HG03571 (cell line): Measurements from ENCODE around the gene CREB5.

ENCODE experiments used
- ATAC-seq: cut with Tn5 transposase; IDR thresholded peaks from one replicate; pipeline ENCODE4 v1.9.1; 2021; ENCODE audit not compliant: unreplicated experiment

The CREB5 gene

DNA sequence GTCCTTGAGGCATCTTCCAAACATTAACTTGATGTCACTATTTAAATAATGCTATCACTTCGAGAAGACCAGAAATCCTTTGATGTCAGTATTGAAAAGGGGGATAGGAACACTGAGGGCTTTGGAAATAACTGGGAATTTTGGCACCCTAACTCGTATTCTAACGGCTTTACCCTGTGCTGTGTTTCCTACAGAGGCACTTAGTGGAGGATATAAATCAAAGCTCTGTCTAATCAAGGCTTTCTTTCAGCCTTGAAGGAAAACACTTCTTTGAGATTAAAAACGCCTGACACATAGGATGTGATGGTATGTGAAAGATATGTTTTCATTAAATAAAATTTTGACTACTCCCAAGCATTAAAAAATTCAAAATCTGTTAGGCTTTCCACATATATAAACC is 62.3 kb downstream of the CREB5 start:
- no peak for ATAC-seq

DNA sequence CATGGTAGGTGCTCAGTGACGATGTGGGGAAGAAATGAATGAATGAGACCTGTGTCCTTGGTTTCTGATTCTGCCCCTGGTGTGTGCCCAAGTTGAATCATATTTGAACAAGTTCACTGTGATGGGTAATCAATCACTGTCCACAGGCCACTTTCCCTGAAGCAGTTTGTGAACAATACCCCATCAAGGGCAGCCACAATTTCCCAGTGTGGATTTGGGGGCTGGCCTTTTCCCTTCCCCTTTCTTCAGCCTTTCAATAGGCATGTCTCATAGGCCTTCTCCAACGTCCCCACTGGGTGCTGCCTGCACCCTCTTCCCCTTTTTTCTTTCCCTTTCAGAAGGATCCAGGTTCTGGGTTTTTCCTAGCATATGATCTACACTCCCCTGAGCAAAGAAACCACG is 64.7 kb downstream of the CREB5 start:
- no peak for ATAC-seq

DNA sequence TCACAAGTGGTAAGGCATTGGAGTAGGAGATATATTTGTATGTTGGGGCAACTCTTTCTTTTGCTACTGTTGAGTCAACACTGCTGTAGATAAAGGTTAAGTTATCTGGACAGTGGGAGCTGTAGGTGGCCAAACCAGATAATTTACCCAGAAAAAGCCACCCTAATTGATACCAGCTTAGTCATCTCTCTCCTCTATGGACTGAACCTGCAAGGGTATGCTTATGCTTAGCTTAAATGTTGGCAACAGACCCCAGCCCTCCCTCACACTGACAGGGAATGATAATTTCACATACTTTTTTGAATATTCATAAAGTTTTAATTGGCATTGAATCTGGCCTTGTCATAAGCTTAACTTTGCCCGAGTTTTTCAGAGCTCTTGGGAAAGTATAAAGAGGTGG is 66.3 kb downstream of the CREB5 start:
- no peak for ATAC-seq

- peak; percentile 82 for ATAC-seq
Measured at GRCh38 chr7:28479507-28479947, 67.2 kb downstream of the CREB5 start.

GRCh38 chr7:28480595-28480994 is 68.3 kb downstream of the CREB5 start:
- ATAC-seq: no peak

- ATAC-seq: peak; percentile 66
Measured at GRCh38 chr7:28481091-28481926, 69.0 kb downstream of the CREB5 start.

DNA sequence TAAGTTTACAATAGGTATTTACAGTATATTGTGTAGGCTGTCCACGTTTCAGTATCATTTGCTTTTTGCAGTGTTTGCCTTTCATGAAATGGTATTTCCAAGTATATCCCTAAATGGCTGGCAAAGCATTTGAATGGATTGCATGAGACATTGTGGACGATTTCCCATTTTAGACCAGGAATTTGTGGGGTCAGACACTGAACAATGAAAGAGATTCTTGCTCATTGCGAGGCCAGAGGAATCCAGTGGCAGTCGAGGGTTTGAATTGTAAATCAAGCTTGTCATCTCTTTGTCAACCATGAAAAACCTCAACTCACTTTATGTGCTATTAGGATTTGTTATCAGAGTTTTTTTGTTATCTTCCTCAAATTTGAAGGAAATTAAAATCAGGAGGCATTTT is 70.8 kb downstream of the CREB5 start:
- no peak for ATAC-seq

GRCh38 chr7:28483908-28484605 is 71.7 kb downstream of the CREB5 start:
- ATAC-seq: no peak

DNA sequence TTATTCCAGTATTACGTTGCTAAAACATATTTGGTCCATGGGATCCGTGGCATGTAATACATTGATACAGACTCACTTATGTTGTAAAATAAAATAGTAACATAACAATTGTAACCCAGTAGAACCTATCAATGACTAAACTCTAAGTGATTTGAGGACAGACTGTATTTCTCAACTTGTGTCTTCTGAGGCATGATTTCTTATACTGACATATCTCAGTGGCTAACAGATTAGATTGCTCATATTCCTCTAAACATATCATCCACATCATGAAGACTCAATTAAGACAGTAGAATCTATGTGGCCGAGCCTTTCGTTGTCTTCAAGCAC is 72.3 kb downstream of the CREB5 start:
- no peak for ATAC-seq

GRCh38 chr7:28487487-28487886 is 75.2 kb downstream of the CREB5 start:
- no peak for ATAC-seq

DNA sequence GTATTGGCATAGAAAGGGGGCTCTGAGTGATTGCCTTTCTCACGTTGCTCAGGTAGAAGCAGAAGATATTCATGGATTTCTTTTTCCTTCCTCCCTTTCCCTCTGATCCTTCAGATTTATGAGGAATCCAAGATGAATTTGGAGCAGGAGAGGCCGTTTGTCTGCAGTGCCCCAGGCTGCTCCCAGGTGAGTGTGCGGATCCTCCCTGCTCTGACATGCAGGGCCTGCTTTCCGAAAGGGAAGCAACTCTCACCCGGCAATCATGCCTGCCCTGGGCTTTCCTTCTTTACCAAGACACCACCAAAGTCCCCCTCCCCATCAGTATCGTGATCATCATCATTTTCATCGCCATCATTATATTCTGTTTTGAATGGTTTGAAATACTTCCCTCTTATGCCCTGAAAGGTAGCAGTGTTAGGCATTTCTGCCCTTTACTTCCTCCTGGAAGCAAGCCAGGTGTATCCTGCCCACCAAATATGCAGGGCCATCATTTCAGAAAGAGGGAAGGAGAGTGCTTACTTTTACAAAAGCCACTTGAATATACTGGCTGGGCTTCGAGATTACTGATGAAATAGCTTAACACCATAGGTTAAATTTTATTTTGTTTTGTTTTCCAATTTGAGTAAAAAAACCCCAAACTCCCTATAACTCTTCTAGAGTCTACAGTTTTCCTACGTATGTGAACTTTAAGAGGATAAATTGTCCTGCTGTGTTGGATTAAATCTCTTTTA is 75.9 kb downstream of the CREB5 start:
- no peak for ATAC-seq

DNA sequence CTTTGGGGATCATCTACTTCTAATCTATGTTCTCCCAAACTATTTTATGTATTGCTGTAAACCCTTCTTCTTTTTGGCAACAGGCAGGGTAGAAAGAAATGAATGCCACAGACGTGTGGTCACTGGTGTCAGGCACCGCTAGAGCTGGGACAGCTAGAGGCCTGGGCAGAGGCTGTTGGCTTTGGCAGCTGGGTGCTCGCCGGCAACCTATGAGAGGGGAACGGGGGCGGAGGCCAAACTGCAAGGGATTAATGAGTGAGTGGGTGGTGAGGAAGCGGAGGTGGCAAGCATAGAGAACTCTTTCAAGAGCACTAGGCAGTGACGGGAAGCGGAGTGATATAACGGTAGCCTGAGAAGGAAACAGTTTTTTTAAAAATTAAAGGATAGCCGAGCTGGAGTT is 78.5 kb downstream of the CREB5 start:
- no peak for ATAC-seq

GRCh38 chr7:28493477-28493876 is 81.2 kb downstream of the CREB5 start:
- no peak for ATAC-seq

GRCh38 chr7:28497009-28497408 is 84.7 kb downstream of the CREB5 start:
- no peak for ATAC-seq

DNA sequence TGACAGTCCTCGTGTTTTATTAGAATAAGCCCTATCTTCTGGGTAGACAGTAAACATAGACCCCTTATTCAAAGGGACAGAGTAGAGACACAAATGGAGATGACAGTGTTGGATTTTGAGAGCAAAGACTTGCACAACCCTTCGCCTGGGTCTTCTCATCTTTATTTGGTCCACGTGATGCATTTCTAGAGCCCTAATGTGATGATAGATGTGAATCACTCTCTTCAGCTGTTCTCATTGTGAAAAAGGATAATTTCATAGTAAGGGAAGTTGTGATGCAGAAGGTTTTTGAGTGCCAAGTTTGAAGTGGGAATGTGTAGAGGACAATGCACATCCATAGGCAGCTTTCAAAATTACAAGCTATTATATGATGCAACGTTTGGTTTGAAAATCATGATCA is 86.3 kb downstream of the CREB5 start:
- no peak for ATAC-seq

- no peak for ATAC-seq
Measured at GRCh38 chr7:28500138-28500537, 87.8 kb downstream of the CREB5 start.

DNA sequence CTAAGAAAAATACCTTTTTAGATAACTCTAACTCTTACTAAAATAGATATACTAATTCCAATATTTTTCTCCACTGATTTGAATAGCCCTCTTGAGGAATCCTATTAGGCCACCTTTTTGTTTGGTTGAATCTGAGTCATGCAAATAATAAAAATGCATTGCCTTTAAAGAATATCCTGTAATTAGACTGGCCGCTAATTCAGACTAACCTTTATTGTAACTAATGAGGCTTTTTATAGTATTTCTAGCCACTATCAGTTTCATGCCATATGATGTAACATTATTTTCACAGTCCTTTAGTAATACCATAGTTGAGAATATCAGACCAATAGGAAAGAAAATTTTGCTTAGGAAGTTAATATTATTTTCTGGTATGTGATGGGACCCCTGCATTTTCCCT is 90.1 kb downstream of the CREB5 start:
- ATAC-seq: no peak

- ATAC-seq: no peak
Measured at GRCh38 chr7:28503396-28503795, 91.1 kb downstream of the CREB5 start.

DNA sequence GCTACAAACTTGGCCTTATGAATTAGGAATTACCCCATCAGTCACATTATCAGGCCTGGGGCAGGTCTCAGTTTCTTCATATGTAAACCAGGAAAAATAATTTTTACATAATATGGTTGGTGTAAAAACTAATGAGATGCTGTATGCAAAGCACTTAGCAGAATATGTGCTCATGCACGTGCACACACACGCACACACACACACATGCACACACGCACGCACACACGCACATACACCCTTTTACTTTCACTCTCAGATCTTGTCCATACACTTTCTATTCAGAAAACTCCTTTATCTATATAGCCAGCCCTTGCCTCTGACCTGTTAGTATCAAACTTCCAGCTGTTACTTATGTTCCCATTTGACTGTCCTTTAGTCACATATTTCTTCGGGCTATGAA is 92.7 kb downstream of the CREB5 start:
- ATAC-seq: no peak

DNA sequence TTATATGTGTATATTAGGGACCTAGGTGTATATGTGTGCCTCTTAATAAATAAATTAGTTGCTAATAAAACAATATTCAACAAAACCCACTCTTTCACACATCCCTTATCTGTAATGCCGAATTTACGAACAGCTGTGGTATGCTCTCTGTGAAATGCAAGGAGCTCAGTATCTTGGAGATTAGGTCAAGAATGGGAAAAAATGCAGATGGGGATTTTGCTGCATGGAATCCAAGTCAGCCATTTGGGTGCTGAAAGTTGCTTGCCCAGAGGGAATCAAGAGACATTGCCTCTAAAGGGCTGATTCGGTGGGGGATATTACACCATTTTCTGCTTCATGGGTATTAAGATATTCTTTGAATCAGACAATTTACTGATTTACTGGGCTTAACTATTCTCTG is 93.5 kb downstream of the CREB5 start:
- no peak for ATAC-seq

- no peak for ATAC-seq
Measured at GRCh38 chr7:28507525-28508282, 95.4 kb downstream of the CREB5 start.
